HUES6 (cell line): ENCODE results near the gene KCNIP3.

Experiments used
- H3K27ac ChIP-seq: 2 replicates; pipeline ENCODE4 v1.7.0; 2013; ENCODE audit warnings: low read depth, mild to moderate bottlenecking, low read length, inconsistent platforms
- H3K27me3 ChIP-seq: 2 replicates; pipeline ENCODE4 v1.6.1; 2013; ENCODE audit warnings: low read length; ENCODE audit not compliant: control insufficient read depth, insufficient read depth
- H3K36me3 ChIP-seq: 2 replicates; pipeline ENCODE4 v1.6.1; 2013; ENCODE audit warnings: low read length; ENCODE audit not compliant: control insufficient read depth, insufficient read depth
- H3K4me1 ChIP-seq: 2 replicates; pipeline ENCODE4 v1.6.1; 2013; ENCODE audit warnings: low read length; ENCODE audit not compliant: control insufficient read depth, insufficient read depth
- H3K4me3 ChIP-seq: 2 replicates; pipeline ENCODE4 v1.5.1; 2013; ENCODE audit warnings: low read depth, low read length
- H3K9ac ChIP-seq: one replicate; pipeline ENCODE4 v1.6.1; 2013; ENCODE audit warnings: mild to moderate bottlenecking, low read length
- H3K9me3 ChIP-seq: 2 replicates; pipeline ENCODE4 v1.6.1; 2013; ENCODE audit warnings: low read depth, low read length; ENCODE audit not compliant: control insufficient read depth, insufficient read depth

Gene KCNIP3

GRCh38 chr2:95307878-95308277 is 10.7 kb downstream of the KCNIP3 start:
- no peaks in the 10 kb centered on the region for H3K9me3 ChIP-seq
- no peak overlapping the region for H3K4me3 ChIP-seq
- H3K27me3 ChIP-seq: no peaks in the 10 kb centered on the region
- H3K4me1 ChIP-seq: peaks cover 4% of the 10 kb centered on the region; the same call in 1 of the 2 replicates
- no peak overlapping the region for H3K9ac ChIP-seq
- no peak overlapping the region for H3K27ac ChIP-seq
- H3K36me3 ChIP-seq: no peaks in the 10 kb centered on the region

- Histone ChIP-seq H3K4me3 (no peak overlapping the region), H3K27ac (no peak overlapping the region), H3K9me3 (no peaks in the 10 kb centered on the region), H3K36me3 (no peaks in the 10 kb centered on the region), H3K9ac (no peak overlapping the region), H3K27me3 (no peaks in the 10 kb centered on the region), H3K4me1 (peaks cover 4% of the 10 kb centered on the region; the same call in 1 of the 2 replicates)
These were observed 11.4 kb downstream of the KCNIP3 start for GRCh38 chr2:95308426-95308990.

GRCh38 chr2:95309599-95309998 is 12.5 kb downstream of the KCNIP3 start:
- Histone ChIP-seq H3K27ac (no peak overlapping the region), H3K9me3 (no peaks in the 10 kb centered on the region), H3K27me3 (no peaks in the 10 kb centered on the region), H3K9ac (no peak overlapping the region), H3K4me1 (peaks cover 4% of the 10 kb centered on the region; the same call in 1 of the 2 replicates), H3K36me3 (no peaks in the 10 kb centered on the region), H3K4me3 (no peak overlapping the region)

GRCh38 chr2:95310216-95310615 is 13.1 kb downstream of the KCNIP3 start:
- H3K27me3 ChIP-seq: no peaks in the 10 kb centered on the region
- no peaks in the 10 kb centered on the region for H3K9me3 ChIP-seq
- peaks cover 4% of the 10 kb centered on the region; the same call in 1 of the 2 replicates for H3K4me1 ChIP-seq
- H3K9ac ChIP-seq: no peak overlapping the region
- no peak overlapping the region for H3K27ac ChIP-seq
- H3K36me3 ChIP-seq: no peaks in the 10 kb centered on the region
- H3K4me3 ChIP-seq: no peak overlapping the region

- H3K4me1 ChIP-seq: peaks cover 4% of the 10 kb centered on the region; the same call in 1 of the 2 replicates
- H3K9ac ChIP-seq: no peak overlapping the region
- no peaks in the 10 kb centered on the region for H3K9me3 ChIP-seq
- H3K4me3 ChIP-seq: no peak overlapping the region
- H3K27me3 ChIP-seq: no peaks in the 10 kb centered on the region
- no peaks in the 10 kb centered on the region for H3K36me3 ChIP-seq
- H3K27ac ChIP-seq: no peak overlapping the region
These were observed 13.5 kb downstream of the KCNIP3 start for GRCh38 chr2:95310651-95311050.

GRCh38 chr2:95311815-95312542 is 14.8 kb downstream of the KCNIP3 start:
- no peak overlapping the region for H3K4me3 ChIP-seq
- no peaks in the 10 kb centered on the region for H3K36me3 ChIP-seq
- H3K27ac ChIP-seq: no peak overlapping the region
- H3K9me3 ChIP-seq: no peaks in the 10 kb centered on the region
- no peak overlapping the region for H3K9ac ChIP-seq
- no peaks in the 10 kb centered on the region for H3K27me3 ChIP-seq
- peaks cover 10% of the 10 kb centered on the region; the same call in 1 of the 2 replicates for H3K4me1 ChIP-seq

GRCh38 chr2:95312543-95313201 is 15.5 kb downstream of the KCNIP3 start:
- no peak overlapping the region for H3K4me3 ChIP-seq
- no peaks in the 10 kb centered on the region for H3K9me3 ChIP-seq
- no peaks in the 10 kb centered on the region for H3K27me3 ChIP-seq
- H3K36me3 ChIP-seq: no peaks in the 10 kb centered on the region
- H3K27ac ChIP-seq: no peak overlapping the region
- peaks cover 10% of the 10 kb centered on the region; the same call in 1 of the 2 replicates for H3K4me1 ChIP-seq
- H3K9ac ChIP-seq: no peak overlapping the region

- H3K27me3 ChIP-seq: no peaks in the 10 kb centered on the region
- no peak overlapping the region for H3K4me3 ChIP-seq
- no peaks in the 10 kb centered on the region for H3K36me3 ChIP-seq
- peaks cover 10% of the 10 kb centered on the region; the same call in 1 of the 2 replicates for H3K4me1 ChIP-seq
- no peak overlapping the region for H3K27ac ChIP-seq
- no peaks in the 10 kb centered on the region for H3K9me3 ChIP-seq
- no peak overlapping the region for H3K9ac ChIP-seq
These were observed 16.4 kb downstream of the KCNIP3 start for GRCh38 chr2:95313296-95314131.

GRCh38 chr2:95314598-95314963 is 17.4 kb downstream of the KCNIP3 start:
- Histone ChIP-seq H3K9ac (no peak overlapping the region), H3K9me3 (no peaks in the 10 kb centered on the region), H3K27me3 (no peaks in the 10 kb centered on the region), H3K4me3 (no peak overlapping the region), H3K36me3 (no peaks in the 10 kb centered on the region), H3K27ac (no peak overlapping the region), H3K4me1 (peaks cover 10% of the 10 kb centered on the region; the same call in 1 of the 2 replicates)

- no peak overlapping the region for H3K4me3 ChIP-seq
- H3K4me1 ChIP-seq: peaks cover 10% of the 10 kb centered on the region; the same call in 1 of the 2 replicates
- no peaks in the 10 kb centered on the region for H3K27me3 ChIP-seq
- H3K27ac ChIP-seq: no peak overlapping the region
- no peaks in the 10 kb centered on the region for H3K9me3 ChIP-seq
- no peak overlapping the region for H3K9ac ChIP-seq
- H3K36me3 ChIP-seq: no peaks in the 10 kb centered on the region
These were observed 17.9 kb downstream of the KCNIP3 start for GRCh38 chr2:95314964-95315611.
